Measurements from ENCODE around the gene NUP93.

- TF ChIP-seq CTCF (IDR thresholded peaks at IDR 0.05), result no peak
- no peak for TF ChIP-seq POLR2A (IDR thresholded peaks at IDR 0.05)
These were observed 2.9 kb downstream of the NUP93 start for GRCh38 chr16:56732832-56733231.

Data from prostate gland (tissue), 2 donors.